GM19463 (cell line): Measurements from ENCODE around the gene GRM7.

Experiments used
- ATAC-seq: cut with Tn5 transposase; IDR thresholded peaks from one replicate; pipeline ENCODE4 v1.9.1; 2021; ENCODE audit warnings: mild to moderate bottlenecking, moderate library complexity; ENCODE audit not compliant: unreplicated experiment

GRM7 gene

DNA sequence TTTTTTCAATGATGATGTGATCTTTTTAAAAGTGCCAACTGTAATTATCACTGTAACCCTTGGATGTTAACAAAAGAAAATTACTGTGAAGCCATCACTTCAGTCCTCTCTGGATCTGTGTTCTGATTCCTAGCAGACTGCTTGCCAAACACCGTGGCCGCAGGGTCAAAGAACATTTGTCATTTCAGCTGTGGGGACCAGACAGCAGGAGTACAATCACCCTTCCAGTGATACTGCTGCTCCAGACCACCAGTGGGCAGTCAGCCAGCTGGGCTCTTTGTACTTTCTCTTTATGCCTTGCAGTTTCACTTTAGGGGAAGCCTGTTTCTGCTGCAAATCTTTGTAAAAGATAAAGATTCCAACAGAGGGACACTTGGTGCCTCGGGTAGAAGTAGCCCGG is 770.0 kb downstream of the GRM7 start:
- ATAC-seq: no peak

DNA sequence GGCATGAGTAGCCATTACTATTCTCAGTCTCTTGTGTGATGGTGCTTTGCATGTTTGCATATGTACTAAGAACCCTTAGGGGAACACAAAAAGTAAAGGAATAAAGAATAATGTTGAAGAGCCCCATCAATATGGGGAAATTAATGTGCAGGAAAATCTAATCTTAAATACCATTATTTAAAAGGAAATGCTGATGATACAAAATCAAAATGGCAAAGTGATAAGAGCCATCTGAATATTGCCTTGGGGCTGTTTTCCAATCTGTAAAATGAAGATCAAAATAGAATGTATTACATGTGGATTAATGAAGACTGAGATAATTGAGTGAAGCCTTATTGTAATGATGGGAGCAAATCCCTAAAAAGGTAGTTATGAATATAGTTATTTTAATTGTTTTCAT is 771.4 kb downstream of the GRM7 start:
- no peak for ATAC-seq

DNA sequence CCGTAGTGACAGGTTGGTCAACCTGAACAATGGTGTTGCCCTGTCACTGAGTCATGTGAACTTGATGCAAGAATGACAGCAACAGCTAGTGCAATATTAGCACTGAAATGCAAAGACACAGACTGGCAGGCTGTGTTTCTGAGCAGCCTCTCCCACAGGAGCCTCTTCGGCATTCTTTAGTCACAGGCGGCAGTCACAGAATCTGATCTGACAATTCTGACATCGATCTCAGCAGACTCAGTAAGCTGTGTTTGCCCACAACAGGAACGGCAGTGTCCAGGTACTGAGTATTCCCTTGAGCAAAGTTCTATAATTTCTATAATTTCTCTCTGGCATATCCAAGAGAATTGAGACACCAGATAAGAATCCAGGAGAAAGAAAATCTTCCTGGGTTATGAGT is 776.8 kb downstream of the GRM7 start:
- no peak for ATAC-seq

DNA sequence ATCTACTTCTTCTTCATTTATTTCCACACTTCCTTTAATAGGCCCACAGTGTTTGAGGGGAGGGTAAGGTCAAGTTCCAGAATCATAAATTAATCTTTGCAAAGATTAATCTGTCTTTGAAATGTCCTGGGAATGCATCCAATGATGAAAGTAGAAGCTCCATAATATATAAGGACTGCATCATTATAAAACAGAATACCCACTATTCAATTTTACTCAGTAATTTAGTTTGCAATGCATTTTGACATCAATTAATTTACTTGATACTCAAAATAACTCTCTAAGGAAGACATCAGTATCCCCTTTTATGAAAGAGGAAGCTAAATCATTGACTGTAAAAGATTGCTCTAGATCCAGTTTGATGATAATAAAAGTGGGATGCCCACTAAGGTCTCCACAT is 777.2 kb downstream of the GRM7 start:
- ATAC-seq: no peak

DNA sequence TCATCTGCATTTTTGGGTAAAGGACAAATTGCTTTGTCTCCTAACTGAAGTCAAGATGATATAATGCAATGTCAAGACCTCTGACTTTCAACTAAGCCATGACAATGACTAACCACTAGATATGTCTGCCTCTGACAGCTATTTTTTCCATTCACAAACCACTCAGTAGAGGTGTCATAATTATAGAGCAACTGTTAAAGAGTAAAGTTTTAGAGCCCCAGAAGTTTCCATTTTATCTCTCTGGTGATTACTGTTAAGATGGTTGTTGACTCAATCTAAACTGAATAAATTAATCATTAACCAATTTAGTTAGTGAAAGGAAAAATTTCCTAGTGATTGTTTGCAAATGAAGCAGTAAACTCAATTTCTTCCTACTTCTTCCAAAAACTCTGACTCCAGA is 779.9 kb downstream of the GRM7 start:
- ATAC-seq: no peak

DNA sequence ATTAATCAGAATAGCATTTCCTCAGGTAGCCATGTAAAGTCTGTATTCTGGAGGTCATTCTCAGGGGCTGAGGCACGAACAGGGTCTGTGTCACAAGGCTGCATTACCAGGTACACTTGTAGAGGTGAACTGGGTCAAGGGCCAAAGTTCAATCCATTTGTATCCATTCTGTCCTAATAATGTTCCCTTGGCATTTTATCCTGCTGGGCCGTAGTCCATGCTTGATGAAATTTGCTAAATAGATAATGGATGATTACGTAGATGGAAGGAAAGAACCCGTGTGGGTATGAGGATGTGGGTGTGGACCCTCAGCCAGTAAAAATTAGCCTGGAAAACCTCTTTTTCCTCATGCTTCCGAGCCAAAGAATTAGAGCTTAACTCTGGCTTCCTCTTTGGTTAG is 785.9 kb downstream of the GRM7 start:
- no peak for ATAC-seq

DNA sequence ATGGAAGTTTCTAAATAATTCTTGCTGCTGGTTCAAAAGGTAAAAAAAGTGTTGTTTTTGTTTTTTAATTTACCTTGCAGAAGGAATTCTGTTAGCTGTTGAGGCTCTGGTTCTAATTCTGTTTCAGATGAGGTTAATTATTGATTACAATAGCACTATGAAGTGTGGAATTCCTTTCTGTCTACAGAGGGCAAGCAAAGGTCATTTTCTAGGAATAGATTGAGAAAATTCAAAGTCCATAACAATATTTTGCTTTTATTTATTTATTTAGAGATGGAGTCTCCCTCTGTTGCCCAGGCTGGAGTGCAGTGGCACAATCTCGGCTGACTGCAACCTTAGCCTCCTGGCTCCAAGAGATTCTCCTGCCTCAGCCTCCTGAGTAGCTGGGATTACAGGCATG is 789.6 kb downstream of the GRM7 start:
- no peak for ATAC-seq

DNA sequence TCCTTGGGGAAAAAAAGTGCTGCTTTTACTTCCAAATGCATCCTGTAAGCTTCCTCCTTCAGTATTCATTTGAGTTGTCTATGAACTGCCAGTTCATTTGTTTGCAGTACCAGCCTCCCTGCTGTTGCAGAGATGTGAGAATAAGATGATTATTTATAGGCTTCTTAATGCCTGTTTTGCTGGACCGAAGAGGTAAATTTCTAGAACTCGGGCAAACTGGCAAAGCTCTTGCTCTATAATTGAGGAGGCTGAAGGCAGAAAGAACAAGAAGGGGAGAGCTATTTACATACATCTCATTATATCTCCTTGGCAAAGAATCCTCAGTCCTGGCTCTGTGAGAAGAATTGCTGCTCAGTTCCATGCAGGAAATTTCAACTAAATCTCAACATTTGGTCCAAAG is 790.4 kb downstream of the GRM7 start:
- ATAC-seq: no peak

DNA sequence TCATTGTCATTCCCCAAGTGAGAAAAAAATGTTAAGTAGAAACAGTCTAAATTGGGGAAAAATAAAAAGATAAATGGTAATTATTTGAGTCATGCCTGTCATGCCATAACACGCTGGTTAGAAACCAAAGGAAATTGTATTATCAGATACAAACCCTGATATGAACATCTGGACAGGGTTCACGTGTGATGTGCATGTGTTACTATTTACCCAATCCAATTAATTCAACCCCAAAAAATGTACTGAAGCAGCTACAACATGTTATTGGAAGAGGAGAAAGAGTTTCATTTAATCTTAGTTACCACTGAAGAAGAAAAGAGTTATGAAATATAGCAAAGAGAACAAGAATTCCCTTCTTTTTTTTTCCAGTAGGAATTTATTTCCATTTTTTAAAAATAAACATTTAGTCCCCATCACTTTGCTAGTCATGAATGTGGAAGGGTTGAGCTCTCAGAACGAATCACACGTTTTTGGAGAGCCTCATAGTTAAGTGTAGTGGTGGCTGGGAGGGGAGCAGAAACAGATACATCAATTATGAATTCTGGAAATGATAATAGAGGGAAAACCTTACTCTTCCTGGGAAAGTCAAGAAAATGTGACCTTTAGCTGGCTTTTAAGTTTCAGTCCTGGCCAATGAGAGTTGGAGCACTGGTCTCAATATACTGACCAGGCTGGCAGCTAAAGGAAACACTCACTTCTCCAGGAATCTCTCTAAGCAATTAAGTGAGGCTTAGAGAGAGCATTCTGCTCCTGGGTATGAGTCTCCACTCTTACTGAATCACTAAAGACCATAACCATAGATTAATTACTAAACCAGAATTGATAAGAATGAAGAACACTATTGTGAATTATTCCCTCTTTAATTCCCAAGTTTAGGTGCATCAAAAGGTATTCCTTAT is 796.5 kb downstream of the GRM7 start:
- no peak for ATAC-seq

DNA sequence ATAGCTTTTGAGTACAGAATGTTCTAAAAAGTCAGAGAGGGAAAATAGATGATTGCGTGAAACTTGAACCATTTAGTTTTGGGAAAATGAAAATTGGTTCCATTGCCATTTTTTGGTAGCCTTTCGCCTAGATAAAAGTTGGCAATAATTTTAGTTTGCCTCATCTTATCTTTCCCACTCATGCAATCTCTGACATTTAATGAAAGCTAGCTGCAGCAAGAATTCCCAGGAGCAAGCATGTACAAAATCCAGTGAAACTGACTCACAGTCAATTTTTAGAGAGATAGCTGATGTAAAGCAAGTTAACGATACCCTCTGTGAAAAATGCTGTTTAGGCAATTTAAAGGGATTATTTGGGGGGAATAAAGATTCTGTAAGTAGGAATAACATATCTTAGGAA is 797.4 kb downstream of the GRM7 start:
- no peak for ATAC-seq

DNA sequence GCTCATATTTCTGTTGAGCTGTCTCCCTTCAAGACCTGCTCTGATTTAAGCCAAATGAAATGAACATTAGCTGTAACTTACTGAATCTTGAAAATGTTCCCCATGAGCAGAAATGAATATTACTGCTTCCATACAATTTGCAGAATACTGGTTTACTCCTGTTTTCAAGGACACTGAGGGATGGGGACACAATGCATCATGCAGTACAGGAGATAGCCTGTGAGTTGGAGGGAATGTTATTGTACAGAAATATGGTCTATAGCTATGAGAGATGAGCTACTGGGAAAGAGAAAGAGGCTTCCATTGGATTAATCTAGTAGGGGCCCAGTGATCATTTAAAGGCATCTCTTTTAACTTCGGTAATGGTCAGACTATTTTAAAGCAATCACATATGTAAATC is 798.2 kb downstream of the GRM7 start:
- ATAC-seq: no peak

DNA sequence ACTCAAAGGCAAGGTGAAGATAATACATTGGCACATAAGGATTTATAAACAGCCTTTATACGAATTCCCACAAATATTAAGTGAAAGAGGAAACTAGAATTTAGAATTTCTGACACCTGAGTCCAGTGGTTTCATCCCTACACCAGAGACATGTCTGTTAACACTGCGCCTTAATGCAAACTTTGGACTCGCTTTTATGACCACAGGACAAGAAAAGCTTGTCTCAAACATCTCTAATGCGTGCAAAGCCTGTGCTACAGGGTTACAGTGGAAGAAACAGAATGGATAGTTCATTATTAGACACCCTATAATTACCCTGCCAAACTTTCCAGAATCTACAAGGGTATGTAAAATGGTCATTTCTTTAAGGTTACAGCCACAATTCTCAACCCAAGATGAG is 802.9 kb downstream of the GRM7 start:
- ATAC-seq: no peak

DNA sequence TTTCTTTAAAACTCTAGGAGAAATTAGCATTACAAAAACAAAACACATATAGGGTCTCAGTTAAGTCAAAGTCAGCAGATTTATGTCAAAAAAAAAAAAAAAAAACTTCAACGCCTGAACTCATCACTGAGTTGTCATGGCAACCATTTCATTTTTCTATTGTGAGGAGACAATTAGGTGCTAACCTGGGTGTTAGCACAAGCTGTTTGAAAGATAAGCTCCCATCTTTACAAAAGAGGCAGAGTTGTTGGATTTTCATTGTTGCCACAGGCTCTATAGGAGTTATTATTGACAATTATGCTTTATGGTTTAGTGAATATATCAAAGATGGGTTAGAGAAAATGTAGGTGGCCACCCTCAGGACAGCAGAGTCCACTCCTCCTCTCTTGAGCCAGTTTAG is 806.9 kb downstream of the GRM7 start:
- no peak for ATAC-seq

DNA sequence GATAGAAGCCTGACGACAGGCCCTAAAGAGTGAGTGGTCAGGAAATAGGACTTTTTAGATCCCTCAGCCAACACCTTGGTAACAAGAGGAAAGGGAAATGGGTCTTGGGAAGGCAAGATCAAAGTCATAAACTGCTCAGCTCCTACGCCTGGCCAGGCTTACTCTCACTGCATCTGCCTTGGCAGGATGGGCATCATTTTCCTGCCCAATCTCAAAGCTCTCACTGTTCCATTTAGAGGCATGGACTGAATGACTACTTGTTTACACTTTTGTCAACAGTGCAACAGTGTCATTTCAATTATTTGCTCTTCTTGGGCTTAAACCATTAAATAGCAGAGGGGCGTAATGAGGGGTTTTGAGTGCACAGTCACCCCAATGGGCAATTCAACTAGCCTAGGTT is 808.7 kb downstream of the GRM7 start:
- ATAC-seq: no peak

DNA sequence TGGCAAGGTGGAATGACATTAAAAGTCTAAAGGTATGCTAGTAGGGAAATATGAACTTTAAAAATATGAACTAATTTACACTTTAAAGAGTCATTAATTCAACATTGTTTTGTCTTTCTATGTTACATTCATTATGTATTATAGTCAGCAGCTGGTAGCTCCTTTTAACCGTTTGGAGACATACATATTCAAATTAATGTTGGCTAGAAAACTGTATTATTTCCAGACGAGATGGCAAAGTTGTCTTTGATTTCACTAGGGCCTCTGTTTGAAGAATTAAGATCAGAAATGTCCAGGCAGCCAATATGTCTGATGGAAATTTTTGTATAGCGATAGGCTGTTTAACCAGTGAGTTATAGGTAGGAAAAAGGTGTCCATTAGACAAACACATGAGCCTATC is 817.6 kb downstream of the GRM7 start:
- ATAC-seq: no peak

DNA sequence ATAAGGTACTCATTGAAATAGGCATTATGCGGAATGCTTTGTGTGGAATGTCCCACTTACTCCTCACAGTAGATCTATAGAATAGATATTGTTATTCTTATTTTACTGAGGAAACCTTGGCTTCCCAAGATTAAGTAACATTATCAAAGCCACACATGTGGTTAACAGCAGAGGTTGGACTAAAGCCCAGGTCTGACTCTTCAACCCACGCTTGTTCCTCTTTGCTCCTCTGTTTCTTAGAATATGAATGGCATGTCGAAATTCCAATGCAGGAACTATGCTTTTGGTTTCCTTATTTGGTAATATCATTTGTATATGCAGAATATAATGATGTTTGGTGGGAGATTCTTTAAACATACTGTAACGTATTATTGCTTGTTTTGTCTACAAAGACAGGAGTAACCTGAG is 821.9 kb downstream of the GRM7 start:
- ATAC-seq: no peak

DNA sequence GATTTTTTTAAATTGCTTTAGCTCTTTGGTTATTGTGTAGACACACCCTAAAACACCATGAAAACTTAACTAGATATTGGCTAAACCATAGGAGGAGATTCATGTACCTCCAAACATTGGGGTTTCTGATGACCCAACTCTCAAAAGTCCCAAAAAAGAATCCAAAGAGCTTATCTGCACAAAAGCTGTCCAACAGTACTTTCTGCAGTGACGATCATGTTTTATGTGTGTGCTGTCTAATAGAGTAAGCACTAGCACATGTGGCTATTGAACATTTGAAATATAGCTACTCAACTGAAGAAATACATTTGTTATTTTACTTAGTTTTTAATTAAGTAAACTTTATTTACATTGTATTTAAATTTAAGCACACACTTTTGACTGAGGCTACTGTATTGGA is 822.5 kb downstream of the GRM7 start:
- no peak for ATAC-seq

DNA sequence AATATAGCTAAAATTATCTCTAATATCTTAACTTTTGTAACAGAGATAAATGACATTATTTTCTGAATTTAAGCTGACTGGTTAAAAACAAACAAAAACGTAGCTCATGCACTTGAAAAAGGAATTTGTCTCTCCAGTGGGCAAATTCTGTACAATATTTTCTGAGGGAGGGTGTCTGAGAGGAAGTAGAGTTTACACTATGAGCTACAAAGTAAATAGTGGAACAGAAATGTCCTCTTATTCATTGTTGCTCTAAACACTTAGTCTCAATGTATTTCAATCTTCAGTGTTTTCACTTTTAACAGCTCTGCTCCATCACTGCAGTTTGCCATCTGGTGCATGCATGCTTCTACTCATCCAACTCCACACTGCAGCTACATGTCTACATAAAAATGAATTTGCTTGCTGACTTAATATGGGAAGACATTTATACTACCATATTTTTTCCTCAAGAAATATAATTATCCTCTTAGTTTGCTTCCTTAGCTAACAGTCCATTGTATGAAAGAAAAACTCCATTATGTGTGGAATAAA is 823.3 kb downstream of the GRM7 start:
- ATAC-seq: no peak

DNA sequence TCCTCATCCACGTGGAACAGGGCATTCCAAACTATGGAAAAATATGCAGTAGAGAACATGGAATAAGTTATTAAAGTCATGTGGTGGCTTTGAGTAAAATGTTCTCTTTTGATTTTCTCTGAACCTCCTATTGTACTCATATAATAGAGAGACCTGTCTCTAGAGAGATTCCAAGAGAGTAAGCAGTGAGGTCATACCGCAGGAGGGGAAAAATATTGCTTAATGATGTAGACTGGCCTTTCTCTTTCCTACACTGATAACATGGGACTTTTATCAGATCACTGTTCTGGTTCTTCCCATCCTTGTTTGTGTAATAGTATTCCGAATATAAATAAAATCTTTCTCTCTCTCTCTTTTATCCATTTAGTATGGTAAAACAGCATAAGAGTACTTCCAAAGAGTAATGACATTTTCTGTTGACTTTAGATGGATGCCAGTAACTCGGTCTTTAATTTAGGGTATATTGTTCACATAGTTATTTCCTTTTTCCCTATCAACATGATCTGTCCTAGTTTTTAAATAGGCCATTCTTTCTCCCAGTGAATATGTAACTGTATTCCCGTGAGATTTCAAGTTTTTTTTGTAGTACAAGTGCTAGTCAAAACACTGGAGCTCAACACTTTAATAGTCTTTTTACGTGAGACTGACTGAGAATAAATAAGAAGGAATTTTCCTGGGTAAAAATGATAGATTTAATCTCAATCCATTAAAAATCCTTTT is 826.7 kb downstream of the GRM7 start:
- ATAC-seq: no peak

DNA sequence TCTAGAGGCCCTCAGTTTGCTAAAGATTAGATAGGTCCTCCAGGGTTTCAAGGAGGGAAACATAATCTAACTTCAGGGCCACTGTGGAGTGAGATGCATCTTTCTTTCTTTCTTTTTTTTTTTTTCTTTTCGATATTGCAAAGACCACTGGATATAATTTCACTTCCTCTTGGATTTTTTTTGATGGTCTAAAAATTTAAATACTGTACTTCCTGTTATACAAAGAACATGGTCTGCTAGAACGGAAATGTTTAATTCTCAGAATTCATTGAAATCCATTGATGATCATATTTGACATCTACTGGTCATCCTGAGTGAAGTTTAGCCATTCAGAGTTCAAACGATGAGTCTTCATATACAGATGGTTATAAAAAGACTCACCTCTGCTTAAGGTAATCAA is 832.0 kb downstream of the GRM7 start:
- no peak for ATAC-seq

DNA sequence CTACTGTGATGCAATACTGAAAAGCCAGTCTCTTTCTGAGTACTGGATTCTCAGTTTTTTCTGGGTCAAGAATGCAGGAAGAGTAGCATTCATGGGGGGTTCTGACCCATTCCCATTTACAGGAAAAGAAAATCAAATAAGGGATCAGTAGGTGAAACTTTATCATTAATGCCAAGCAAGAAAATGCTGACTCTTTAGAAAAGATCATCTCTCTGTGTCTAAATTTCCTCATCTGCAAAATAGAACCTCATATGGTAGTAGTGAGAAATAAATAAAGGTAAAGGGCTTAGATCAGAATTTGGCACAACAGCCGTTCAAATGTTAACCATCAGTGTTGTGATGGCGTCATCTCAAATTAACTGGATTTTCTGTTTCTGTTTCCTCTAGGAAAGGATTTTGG is 833.1 kb downstream of the GRM7 start:
- no peak for ATAC-seq

DNA sequence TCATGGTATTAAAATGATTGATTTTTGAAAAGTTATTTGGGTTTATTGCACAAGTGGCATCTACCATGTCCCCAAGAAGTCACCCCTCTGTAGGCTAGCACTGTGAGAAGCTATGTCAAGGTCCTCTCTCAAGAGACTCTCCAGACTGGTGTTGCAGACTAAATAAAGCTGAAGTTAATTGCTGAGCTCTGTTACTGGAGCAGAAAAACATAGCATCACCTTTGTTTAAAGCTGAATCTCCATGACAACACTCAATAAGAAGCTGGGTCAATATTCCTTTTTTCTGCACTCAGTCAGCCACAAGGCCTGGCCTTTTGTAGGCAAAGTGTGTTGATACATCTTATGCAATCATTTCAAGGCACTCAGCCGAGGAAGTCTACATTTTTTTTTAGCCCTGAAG is 834.1 kb downstream of the GRM7 start:
- ATAC-seq: no peak
